CD14-positive monocyte (primary cell): ENCODE data around the gene ST13. TPM values are rescaled to one million over a fixed set of nuclear protein-coding genes. Genes with fewer than 3 reads are reported as not detected.

ENCODE experiments used
- DNase-seq, 3 donors: peaks; one replicate each; pipeline ENCODE4 v3.0.0-alpha.2; 2011 to 2022
- H2AFZ ChIP-seq: 2 replicates; pipeline ENCODE4 v1.6.0; 2012; ENCODE audit warnings: mild to moderate bottlenecking, low read depth, low read length, inconsistent platforms; ENCODE audit not compliant: insufficient read depth, poor library complexity, severe bottlenecking
- H3K27ac ChIP-seq, 2 donors: 1 replicate in 1 of 2; 2 replicates in 1 of 2; pipeline ENCODE4 v1.5.1; 2012 to 2013; ENCODE audit warnings: low read length in 2 of 2, control low read depth in 1 of 2, inconsistent platforms in 1 of 2, low read depth in 1 of 2, mild to moderate bottlenecking in 1 of 2
- H3K27me3 ChIP-seq, 2 donors: one replicate each; pipeline versions ENCODE4 v1.6.0 to v1.6.1; 2011 to 2013; ENCODE audit warnings: low read length in 2 of 2; ENCODE audit not compliant: control insufficient read depth in 2 of 2, insufficient read depth in 2 of 2
- H3K36me3 ChIP-seq, 2 donors: replicated peaks in 1 of 2; 1 replicate in 1 of 2; 2 replicates in 1 of 2; pipeline versions ENCODE4 v1.5.1 to v1.6.1; 2012 to 2013; ENCODE audit warnings: low read length in 2 of 2, control low read depth in 1 of 2, inconsistent platforms in 1 of 2, mild to moderate bottlenecking in 1 of 2; ENCODE audit not compliant: insufficient read depth in 2 of 2, control insufficient read depth in 1 of 2
- H3K4me1 ChIP-seq, 2 donors: 1 replicate in 1 of 2; 2 replicates in 1 of 2; pipeline versions ENCODE4 v1.5.1 to v1.6.1; 2012 to 2013; ENCODE audit warnings: low read length in 2 of 2, control low read depth in 1 of 2, inconsistent platforms in 1 of 2, mild to moderate bottlenecking in 1 of 2, moderate library complexity in 1 of 2; ENCODE audit not compliant: insufficient read depth in 2 of 2, control insufficient read depth in 1 of 2
- H3K4me2 ChIP-seq: replicated peaks from 2 replicates; pipeline ENCODE3; 2012; ENCODE audit warnings: low read length, moderate library complexity, mild to moderate bottlenecking; ENCODE audit not compliant: poor library complexity, severe bottlenecking; ENCODE audit errors: extremely low read depth
- H3K4me3 ChIP-seq, 3 experiments: fragments of 200-600 bp in 1 of 3; sonication (generic) in 1 of 3; replicated peaks in 1 of 3; 1 replicate in 2 of 3; 2 replicates in 1 of 3; pipeline ENCODE4 v1.5.1; 2011 to 2013; ENCODE audit warnings: low read length in 3 of 3, mild to moderate bottlenecking in 3 of 3, control low read depth in 2 of 3, low read depth in 2 of 3, inconsistent platforms in 1 of 3, moderate library complexity in 1 of 3
- H3K79me2 ChIP-seq: 2 replicates; pipeline ENCODE4 v1.6.0; 2012; ENCODE audit warnings: mild to moderate bottlenecking, control low read depth, inconsistent platforms, low read length, moderate library complexity; ENCODE audit not compliant: insufficient read depth
- H3K9ac ChIP-seq: 2 replicates; pipeline ENCODE4 v1.6.0; 2017; ENCODE audit warnings: low read length, mild to moderate bottlenecking; ENCODE audit not compliant: insufficient read depth, poor library complexity, severe bottlenecking
- H3K9me3 ChIP-seq, 2 donors: replicated peaks in 1 of 2; 1 replicate in 1 of 2; 2 replicates in 1 of 2; pipeline versions ENCODE4 v1.5.1 to v1.6.1; 2012 to 2013; ENCODE audit warnings: low read length in 2 of 2, control low read depth in 1 of 2; ENCODE audit not compliant: control insufficient read depth in 1 of 2, insufficient read depth in 1 of 2
- H4K20me1 ChIP-seq: 2 replicates; pipeline ENCODE4 v1.6.0; 2012; ENCODE audit warnings: mild to moderate bottlenecking, low read length, control low read depth, moderate library complexity; ENCODE audit not compliant: insufficient read depth
- H3K27ac Mint-ChIP-seq, 7 donors: one replicate each; pipeline ENCODE4 v1.8.0; 2020; ENCODE audit warnings: mild to moderate bottlenecking in 7 of 7, mixed read lengths in 7 of 7, moderate library complexity in 6 of 7, inconsistent platforms in 2 of 7
- H3K27me3 Mint-ChIP-seq, 3 donors: one replicate each; pipeline ENCODE4 v1.8.0; 2021 to 2022; ENCODE audit warnings: low read depth in 3 of 3, mild to moderate bottlenecking in 3 of 3, mixed read lengths in 3 of 3, moderate library complexity in 3 of 3, inconsistent platforms in 1 of 3
- H3K36me3 Mint-ChIP-seq, 2 donors: one replicate each; pipeline ENCODE4 v1.8.0; 2020; ENCODE audit warnings: mixed read lengths in 2 of 2, inconsistent platforms in 1 of 2, mild to moderate bottlenecking in 1 of 2
- H3K4me1 Mint-ChIP-seq: one replicate; pipeline ENCODE4 v1.8.0; 2020; ENCODE audit warnings: mild to moderate bottlenecking, mixed read lengths
- H3K4me3 Mint-ChIP-seq, 2 donors: one replicate each; pipeline ENCODE4 v1.8.0; 2020; ENCODE audit warnings: mild to moderate bottlenecking in 2 of 2, mixed read lengths in 2 of 2, moderate library complexity in 1 of 2
- H3K9me3 Mint-ChIP-seq, 7 donors: one replicate each; pipeline ENCODE4 v1.8.0; 2020 to 2022; ENCODE audit warnings: mixed read lengths in 7 of 7, mild to moderate bottlenecking in 6 of 7, moderate library complexity in 6 of 7, inconsistent platforms in 2 of 7
- WGBS: methylation state at CpG from one replicate; pipeline ENCODE4 v1.1.5; 2013; ENCODE audit warnings: missing lambda C conversion rate; ENCODE audit not compliant: insufficient coverage; 5-methylcytosine and 5-hydroxymethylcytosine counted together
- intact Hi-C, 2 donors: fragments of 100-400 bp; cut with micrococcal nuclease; formaldehyde crosslinking; loops; one replicate each; pipeline versions ENCODE4 v1.15.0 to v1.15.1; 2023
- polyA plus RNA-seq, 3 donors: library from polyadenylated mRNA; depleted of rRNA in 1 of 3; unstranded in 2 of 3; stranded (reverse) in 1 of 3; fragments of 300-500 nt in 2 of 3; fragments of >200 nt in 1 of 3; fragmentation: Illumina TruSeq in 2 of 3; gene quantifications; 1 replicate in 2 of 3; 2 replicates in 1 of 3; pipeline ENCODE4 v1.2.3, GENCODE V29; 2012 to 2021
- TF ChIP-seq, protein P1 (sequence below): fragments of 200-600 bp; IDR thresholded peaks from one replicate; pipeline ENCODE4 v1.8.0; 2022; ENCODE audit warnings: antibody characterized with exemption, mild to moderate bottlenecking

The ST13 gene
- polyA plus RNA-seq, 3 donors = 56.1 to 81.3 (median 67.2) TPM

DNA sequence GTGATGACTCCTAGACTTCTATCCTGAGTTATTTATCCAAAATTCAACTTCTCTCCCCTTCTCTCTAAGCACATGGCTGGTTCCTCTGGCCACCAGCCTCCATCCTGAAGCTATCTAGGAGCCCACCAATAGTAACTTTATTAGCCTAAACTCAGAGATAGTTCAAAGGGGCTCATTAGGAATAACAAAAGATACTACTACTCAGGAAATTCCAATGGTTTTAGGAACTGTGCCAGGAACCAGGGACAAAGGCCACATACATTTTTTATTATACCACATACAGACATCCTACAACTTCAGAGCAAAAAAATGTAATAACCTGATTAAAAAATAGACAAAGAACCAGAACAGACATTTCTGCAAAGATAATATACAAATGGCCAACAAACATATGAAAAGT lies 65.2 kb downstream of the ST13 start:
- Histone ChIP-seq H3K9me3 (no peaks in the 10 kb centered on the region), H3K9ac (no peak overlapping the region), H3K27me3 (no peaks in the 10 kb centered on the region), H3K4me1 (no peaks in the 10 kb centered on the region), H3K4me3 (no peak overlapping the region), H3K36me3 (peaks cover 6 to 53% of the 10 kb centered on the region in 2 donors), H3K79me2 (no peaks in the 10 kb centered on the region), H3K27ac (no peak overlapping the region), H3K4me2 (no peak overlapping the region), H4K20me1 (no peaks in the 10 kb centered on the region), H2AFZ (no peak overlapping the region)
- Mint-ChIP-seq H3K27ac (no peak overlapping the region), H3K4me3 (no peak overlapping the region), H3K4me1 (no peaks in the 10 kb centered on the region), H3K9me3 (peaks cover 0 to 2% (median 0%) of the 10 kb centered on the region in 7 donors), H3K36me3 (peaks cover 32 to 49% of the 10 kb centered on the region in 2 donors), H3K27me3 (peaks cover 0 to 1% (median 0%) of the 10 kb centered on the region in 3 donors)
- TF ChIP-seq, protein P1, sequence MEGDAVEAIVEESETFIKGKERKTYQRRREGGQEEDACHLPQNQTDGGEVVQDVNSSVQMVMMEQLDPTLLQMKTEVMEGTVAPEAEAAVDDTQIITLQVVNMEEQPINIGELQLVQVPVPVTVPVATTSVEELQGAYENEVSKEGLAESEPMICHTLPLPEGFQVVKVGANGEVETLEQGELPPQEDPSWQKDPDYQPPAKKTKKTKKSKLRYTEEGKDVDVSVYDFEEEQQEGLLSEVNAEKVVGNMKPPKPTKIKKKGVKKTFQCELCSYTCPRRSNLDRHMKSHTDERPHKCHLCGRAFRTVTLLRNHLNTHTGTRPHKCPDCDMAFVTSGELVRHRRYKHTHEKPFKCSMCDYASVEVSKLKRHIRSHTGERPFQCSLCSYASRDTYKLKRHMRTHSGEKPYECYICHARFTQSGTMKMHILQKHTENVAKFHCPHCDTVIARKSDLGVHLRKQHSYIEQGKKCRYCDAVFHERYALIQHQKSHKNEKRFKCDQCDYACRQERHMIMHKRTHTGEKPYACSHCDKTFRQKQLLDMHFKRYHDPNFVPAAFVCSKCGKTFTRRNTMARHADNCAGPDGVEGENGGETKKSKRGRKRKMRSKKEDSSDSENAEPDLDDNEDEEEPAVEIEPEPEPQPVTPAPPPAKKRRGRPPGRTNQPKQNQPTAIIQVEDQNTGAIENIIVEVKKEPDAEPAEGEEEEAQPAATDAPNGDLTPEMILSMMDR = no peak
- intact Hi-C loops = no loop called here
- DNase-seq = no peak

DNA sequence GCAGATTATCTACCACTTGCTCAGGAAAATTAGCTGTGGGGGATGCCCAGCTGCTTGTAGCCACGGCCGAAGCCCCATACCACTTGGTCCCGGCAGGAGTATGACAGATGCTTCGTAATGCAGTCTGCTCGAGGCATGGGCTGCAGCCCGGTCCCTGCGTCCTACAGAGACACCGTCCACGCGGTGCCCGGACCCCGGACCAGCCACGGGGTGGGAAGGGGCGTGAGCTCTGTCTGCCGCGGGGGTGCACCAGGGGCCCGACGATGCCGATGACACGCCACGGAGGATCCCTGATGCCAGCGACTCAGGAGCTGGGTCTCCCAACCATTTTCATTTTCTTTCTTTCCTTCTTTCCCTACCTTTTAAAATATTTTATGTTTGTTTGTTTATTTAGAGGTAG lies 67.3 kb downstream of the ST13 start:
- H3K9ac ChIP-seq = no peak overlapping the region
- 95% methylated on average over 10 of the region's 22 CpGs for WGBS
- no peaks in the 10 kb centered on the region for H3K4me1 Mint-ChIP-seq
- no peak overlapping the region for H3K27ac Mint-ChIP-seq
- H3K9me3 Mint-ChIP-seq = peaks cover 0 to 2% (median 0%) of the 10 kb centered on the region in 7 donors
- no peak for DNase-seq
- H3K79me2 ChIP-seq = no peaks in the 10 kb centered on the region
- TF ChIP-seq, protein P1 = no peak
- H3K27me3 ChIP-seq = no peaks in the 10 kb centered on the region
- H3K27ac ChIP-seq = no peak overlapping the region
- no peak overlapping the region for H2AFZ ChIP-seq
- no peaks in the 10 kb centered on the region for H4K20me1 ChIP-seq
- peaks cover 6 to 62% of the 10 kb centered on the region in 2 donors for H3K36me3 ChIP-seq
- H3K27me3 Mint-ChIP-seq = peaks cover 0 to 1% (median 0%) of the 10 kb centered on the region in 3 donors
- H3K36me3 Mint-ChIP-seq = peaks cover 40 to 62% of the 10 kb centered on the region in 2 donors
- H3K4me3 ChIP-seq = no peak overlapping the region
- no peak overlapping the region for H3K4me3 Mint-ChIP-seq
- intact Hi-C loops = no loop called here
- H3K9me3 ChIP-seq = no peaks in the 10 kb centered on the region
- H3K4me2 ChIP-seq = no peak overlapping the region
- H3K4me1 ChIP-seq = no peaks in the 10 kb centered on the region
